Measurements from ENCODE around the gene MCRIP1. TPM values are rescaled to one million over a fixed set of nuclear protein-coding genes. Genes with fewer than 3 reads are reported as not detected.
A peak's percentile ranks its signal among the peaks of the same experiment; 100 is the strongest.

MCRIP1 gene
- total and polyA plus RNA-seq, 2 of the 13 experiments (the other 11 are each of a cell fraction or from before 2014, with no cell fraction given): 79.7 to 84.9 TPM

DNA sequence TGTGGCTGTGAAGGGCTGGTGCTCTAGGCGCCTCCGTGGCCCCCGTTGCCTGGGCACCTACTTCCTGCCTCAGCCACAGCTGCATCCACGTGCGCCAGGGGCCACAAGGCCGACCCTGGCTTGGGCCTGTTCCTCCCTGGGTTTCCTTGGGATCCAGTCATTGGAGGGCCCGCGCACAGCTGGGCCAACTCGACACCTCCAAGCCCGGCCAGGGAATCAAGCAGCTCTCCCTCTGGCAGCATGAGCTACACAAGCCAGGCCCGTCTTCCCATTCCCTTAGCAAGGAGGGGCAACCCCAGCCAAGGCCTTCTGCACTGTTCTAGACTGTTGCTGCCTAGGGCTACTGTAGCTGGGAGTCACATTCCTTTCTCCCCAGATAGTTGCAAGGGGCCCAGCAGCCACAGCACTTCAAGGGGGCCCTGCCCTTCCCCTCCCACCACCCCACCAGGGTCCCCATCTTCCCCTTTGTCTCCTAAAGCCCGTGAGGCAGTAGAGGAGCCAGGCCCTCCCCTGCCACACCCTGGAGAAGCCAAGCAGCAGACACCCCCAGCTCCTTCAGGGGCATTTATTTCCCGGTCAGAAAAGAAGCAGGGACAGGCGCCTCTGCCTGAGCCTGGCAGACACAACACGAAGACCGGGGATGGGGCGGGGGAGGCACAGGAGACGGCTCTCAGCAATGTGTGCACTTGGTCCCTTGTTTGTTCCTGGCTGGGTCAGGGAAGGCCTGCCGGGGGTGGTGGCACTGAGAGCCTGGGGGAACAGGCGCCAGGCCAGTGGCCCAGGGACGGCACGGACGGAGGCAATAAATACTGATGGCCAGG lies 34.3 kb upstream of the MCRIP1 start (continued):
- TF ChIP-seq, protein P1, sequence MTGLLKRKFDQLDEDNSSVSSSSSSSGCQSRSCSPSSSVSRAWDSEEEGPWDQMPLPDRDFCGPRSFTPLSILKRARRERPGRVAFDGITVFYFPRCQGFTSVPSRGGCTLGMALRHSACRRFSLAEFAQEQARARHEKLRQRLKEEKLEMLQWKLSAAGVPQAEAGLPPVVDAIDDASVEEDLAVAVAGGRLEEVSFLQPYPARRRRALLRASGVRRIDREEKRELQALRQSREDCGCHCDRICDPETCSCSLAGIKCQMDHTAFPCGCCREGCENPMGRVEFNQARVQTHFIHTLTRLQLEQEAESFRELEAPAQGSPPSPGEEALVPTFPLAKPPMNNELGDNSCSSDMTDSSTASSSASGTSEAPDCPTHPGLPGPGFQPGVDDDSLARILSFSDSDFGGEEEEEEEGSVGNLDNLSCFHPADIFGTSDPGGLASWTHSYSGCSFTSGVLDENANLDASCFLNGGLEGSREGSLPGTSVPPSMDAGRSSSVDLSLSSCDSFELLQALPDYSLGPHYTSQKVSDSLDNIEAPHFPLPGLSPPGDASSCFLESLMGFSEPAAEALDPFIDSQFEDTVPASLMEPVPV (CRISPR knock-in tag; IDR thresholded peaks at IDR 0.05): 0 out of 2 replicates have a peak, but pooled peaks have one; percentile 34
- TF ChIP-seq, protein P2, sequence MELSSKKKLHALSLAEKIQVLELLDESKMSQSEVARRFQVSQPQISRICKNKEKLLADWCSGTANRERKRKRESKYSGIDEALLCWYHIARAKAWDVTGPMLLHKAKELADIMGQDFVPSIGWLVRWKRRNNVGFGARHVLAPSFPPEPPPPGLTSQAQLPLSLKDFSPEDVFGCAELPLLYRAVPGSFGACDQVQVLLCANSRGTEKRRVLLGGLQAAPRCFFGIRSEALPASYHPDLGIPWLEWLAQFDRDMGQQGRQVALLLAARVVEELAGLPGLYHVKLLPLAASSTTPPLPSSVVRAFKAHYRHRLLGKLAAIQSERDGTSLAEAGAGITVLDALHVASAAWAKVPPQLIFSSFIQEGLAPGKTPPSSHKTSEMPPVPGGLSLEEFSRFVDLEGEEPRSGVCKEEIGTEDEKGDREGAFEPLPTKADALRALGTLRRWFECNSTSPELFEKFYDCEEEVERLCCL (CRISPR knock-in tag; IDR thresholded peaks at IDR 0.05; ENCODE audit: borderline replicate concordance): no peak
- TF ChIP-seq ZNF547 (CRISPR knock-in tag; IDR thresholded peaks at IDR 0.05) (0 out of 2 replicates have a peak, but pooled peaks have one; percentile 78), ZNF343 (CRISPR knock-in tag; IDR thresholded peaks at IDR 0.05) (peak; percentile 62; the same call in 1 of the 2 replicates), U2AF1 (optimal IDR thresholded peaks at IDR 0.05; ENCODE audit: low read depth, low read length) (peak; percentile 18), ZNF44 (CRISPR knock-in tag; IDR thresholded peaks at IDR 0.05) (peak; percentile 87), ELF1 (CRISPR knock-in tag; IDR thresholded peaks at IDR 0.05) (no peak; the same call in 1 of the 2 replicates), HDAC2 (CRISPR knock-in tag; IDR thresholded peaks at IDR 0.05) (no peak; the same call in 1 of the 2 replicates), ZNF20 (CRISPR knock-in tag; IDR thresholded peaks at IDR 0.05) (no peak), ZNF619 (CRISPR knock-in tag; IDR thresholded peaks at IDR 0.05) (peak; percentile 86), MTF2 (CRISPR knock-in tag; IDR thresholded peaks at IDR 0.05; ENCODE audit: borderline replicate concordance) (no peak), ARNTL (CRISPR knock-in tag; IDR thresholded peaks at IDR 0.05) (no peak; the same call in none of the 2 replicates), ZNF501 (CRISPR knock-in tag; IDR thresholded peaks at IDR 0.05) (peak; percentile 84), ZNF883 (CRISPR knock-in tag; IDR thresholded peaks at IDR 0.05; ENCODE audit: not compliant biosample characterization) (no peak)
- TF ChIP-seq, protein P3, sequence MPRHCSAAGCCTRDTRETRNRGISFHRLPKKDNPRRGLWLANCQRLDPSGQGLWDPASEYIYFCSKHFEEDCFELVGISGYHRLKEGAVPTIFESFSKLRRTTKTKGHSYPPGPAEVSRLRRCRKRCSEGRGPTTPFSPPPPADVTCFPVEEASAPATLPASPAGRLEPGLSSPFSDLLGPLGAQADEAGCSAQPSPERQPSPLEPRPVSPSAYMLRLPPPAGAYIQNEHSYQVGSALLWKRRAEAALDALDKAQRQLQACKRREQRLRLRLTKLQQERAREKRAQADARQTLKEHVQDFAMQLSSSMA (CRISPR knock-in tag; IDR thresholded peaks at IDR 0.05): no peak; the same call in 1 of the 2 replicates
- TF ChIP-seq, protein P4, sequence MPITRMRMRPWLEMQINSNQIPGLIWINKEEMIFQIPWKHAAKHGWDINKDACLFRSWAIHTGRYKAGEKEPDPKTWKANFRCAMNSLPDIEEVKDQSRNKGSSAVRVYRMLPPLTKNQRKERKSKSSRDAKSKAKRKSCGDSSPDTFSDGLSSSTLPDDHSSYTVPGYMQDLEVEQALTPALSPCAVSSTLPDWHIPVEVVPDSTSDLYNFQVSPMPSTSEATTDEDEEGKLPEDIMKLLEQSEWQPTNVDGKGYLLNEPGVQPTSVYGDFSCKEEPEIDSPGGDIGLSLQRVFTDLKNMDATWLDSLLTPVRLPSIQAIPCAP (CRISPR knock-in tag; IDR thresholded peaks at IDR 0.05; ENCODE audit: low read depth): no peak
- TF ChIP-seq, protein P5, sequence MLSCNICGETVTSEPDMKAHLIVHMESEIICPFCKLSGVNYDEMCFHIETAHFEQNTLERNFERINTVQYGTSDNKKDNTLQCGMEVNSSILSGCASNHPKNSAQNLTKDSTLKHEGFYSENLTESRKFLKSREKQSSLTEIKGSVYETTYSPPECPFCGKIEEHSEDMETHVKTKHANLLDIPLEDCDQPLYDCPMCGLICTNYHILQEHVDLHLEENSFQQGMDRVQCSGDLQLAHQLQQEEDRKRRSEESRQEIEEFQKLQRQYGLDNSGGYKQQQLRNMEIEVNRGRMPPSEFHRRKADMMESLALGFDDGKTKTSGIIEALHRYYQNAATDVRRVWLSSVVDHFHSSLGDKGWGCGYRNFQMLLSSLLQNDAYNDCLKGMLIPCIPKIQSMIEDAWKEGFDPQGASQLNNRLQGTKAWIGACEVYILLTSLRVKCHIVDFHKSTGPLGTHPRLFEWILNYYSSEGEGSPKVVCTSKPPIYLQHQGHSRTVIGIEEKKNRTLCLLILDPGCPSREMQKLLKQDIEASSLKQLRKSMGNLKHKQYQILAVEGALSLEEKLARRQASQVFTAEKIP (CRISPR knock-in tag; IDR thresholded peaks at IDR 0.05; ENCODE audit: borderline replicate concordance): no peak
- TF ChIP-seq, protein P6, sequence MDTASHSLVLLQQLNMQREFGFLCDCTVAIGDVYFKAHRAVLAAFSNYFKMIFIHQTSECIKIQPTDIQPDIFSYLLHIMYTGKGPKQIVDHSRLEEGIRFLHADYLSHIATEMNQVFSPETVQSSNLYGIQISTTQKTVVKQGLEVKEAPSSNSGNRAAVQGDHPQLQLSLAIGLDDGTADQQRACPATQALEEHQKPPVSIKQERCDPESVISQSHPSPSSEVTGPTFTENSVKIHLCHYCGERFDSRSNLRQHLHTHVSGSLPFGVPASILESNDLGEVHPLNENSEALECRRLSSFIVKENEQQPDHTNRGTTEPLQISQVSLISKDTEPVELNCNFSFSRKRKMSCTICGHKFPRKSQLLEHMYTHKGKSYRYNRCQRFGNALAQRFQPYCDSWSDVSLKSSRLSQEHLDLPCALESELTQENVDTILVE (CRISPR knock-in tag; IDR thresholded peaks at IDR 0.05): no peak; the same call in none of the 2 replicates
- TF ChIP-seq, protein P7, sequence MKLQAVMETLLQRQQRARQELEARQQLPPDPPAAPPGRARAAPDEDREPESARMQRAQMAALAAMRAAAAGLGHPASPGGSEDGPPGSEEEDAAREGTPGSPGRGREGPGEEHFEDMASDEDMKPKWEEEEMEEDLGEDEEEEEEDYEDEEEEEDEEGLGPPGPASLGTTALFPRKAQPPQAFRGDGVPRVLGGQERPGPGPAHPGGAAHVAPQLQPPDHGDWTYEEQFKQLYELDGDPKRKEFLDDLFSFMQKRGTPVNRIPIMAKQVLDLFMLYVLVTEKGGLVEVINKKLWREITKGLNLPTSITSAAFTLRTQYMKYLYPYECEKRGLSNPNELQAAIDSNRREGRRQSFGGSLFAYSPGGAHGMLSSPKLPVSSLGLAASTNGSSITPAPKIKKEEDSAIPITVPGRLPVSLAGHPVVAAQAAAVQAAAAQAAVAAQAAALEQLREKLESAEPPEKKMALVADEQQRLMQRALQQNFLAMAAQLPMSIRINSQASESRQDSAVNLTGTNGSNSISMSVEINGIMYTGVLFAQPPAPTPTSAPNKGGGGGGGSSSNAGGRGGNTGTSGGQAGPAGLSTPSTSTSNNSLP (IDR thresholded peaks at IDR 0.05; ENCODE audit: low read depth, low read length): no peak
